Amniotic epithelial cell (primary cell): ENCODE results near the gene TNFRSF25.

ENCODE experiments used
- DNase-seq: peaks from one replicate; pipeline ENCODE4 v3.0.0-alpha.2; 2010; ENCODE audit warnings: low read depth

TNFRSF25 gene

DNA sequence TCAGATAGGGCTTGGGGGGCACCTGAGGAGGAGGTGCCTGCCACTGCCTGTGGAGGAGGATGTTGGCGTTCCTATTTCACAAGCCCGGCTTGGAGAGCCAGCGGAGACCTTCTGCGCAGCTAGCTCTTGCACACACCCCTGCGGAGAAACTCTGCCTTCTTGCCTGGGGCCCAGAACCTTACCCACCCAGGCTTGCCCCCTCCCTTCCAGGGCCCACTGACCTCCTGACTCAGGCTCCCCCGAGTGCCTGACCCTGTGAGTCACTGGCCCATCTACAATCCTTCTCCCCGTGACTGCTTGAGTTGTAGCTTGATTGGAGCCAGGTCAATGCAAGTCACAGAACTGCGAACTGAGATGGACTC, 49.7 kb downstream of the TNFRSF25 start:
- DNase-seq, result no peak

DNA sequence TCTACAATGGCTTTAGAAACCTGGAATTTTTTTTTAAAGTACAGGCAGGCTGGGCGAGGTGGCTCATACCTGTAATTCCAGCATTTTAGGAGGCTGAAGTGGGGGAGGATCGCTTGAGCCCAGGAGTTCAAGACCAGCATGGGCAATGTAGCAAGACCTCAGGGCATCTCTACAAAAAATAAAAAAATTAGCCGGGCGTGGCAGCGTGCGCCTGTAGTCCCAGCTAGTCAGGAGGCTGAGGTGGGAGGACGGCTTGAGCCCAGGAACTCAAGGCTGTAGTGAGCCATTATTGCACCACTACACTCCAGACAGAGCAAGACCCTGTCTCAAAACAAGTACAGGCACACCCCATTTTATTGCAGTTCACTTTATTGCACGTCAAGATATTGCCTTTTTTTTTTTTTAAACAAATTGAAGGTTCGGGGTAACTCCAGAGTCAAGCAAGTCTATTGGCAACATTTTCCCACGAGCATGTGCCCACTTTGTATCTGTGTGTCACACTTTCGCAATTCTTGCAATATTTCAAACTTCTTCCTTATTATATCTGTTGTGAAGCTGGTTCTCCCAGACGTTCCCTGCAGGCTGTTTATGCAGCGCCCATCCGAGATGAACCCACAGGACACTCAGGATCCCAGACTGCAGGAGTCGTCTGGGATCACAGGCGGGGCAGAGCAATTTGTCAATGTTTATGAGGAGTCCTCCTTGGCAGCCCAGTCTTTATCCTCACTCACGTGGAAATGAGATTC, 50.9 kb downstream of the TNFRSF25 start:
- DNase-seq, result peak; percentile 63

- peak; percentile 41 for DNase-seq
These were observed 51.5 kb downstream of the TNFRSF25 start for GRCh38 chr1:6414443-6414844.

DNA sequence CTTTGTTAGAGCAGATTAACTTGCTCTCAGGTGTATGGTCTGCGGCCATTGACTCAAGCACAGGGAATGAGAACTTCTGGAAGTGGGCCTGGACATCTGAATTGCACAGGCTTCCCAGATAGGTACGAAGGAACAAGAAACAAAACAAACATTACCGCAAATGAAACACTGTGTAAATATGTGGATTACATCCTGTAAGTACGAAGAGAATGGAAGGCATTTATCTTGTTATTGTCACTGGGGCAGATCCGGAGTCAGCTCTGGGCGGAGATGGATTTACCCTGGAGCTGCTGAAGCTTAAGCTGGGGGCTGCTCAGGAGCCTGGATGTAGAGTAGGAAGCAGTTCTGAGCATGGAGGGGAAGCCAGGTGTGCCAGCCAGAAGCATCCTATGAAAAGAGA, 53.1 kb downstream of the TNFRSF25 start:
- peak; percentile 77 for DNase-seq
